ENCODE measurements around the gene LAMA3. TPM values are rescaled to one million over a fixed set of nuclear protein-coding genes. Genes with fewer than 3 reads are reported as not detected.

LAMA3 gene
- total RNA-seq, 1 experiment from 2014 or later, result 5.6 TPM

GRCh38 chr18:23765931-23766330, 76.7 kb downstream of the LAMA3 start:
- no peaks in the 10 kb centered on the region for H3K27me3 ChIP-seq (ENCODE audit: insufficient read depth, low read length)
- no peak overlapping the region for H3K9ac ChIP-seq (ENCODE audit: low read length)
- DNase-seq (ENCODE audit: low read depth, low spot score) (no peak), ATAC-seq (no peak)
- no peaks in the 10 kb centered on the region for H3K79me2 ChIP-seq (ENCODE audit: insufficient read depth, low read length)
- H3K9me2 ChIP-seq (ENCODE audit: insufficient read depth), result no peaks in the 10 kb centered on the region
- H2AFZ ChIP-seq (ENCODE audit: low read depth, low read length, poor library complexity, severe bottlenecking), result no peak overlapping the region
- intact Hi-C loops (cut with micrococcal nuclease), result no loop called here
- no peaks in the 10 kb centered on the region for H4K20me1 ChIP-seq (ENCODE audit: insufficient read depth)
- no peak overlapping the region for H3K27ac ChIP-seq (ENCODE audit: low read depth, low read length)
- ChIA-PET CTCF (no interaction called here), RAD21 (ENCODE audit: low non-redundant PET in 1 of 2, low total read pairs in 2 of 2, uncharacterized antibody in 2 of 2, unreplicated experiment in 2 of 2) (no interaction called here), POLR2A (no interaction called here)
- TF ChIP-seq ELF1 (IDR thresholded peaks at IDR 0.05; ENCODE audit: borderline replicate concordance, low read depth) (no peak), CBX3 (IDR thresholded peaks at IDR 0.05; ENCODE audit: low read depth) (no peak), SIN3A (IDR thresholded peaks at IDR 0.05; ENCODE audit: low read depth) (no peak), ZBTB33 (IDR thresholded peaks at IDR 0.05; ENCODE audit: extremely low read depth, insufficient replicate concordance, low read length) (no peak)
- H3K9me3 ChIP-seq (ENCODE audit: control insufficient read depth in 1 of 2, insufficient read depth in 1 of 2, low read depth in 1 of 2, low read length in 2 of 2), result no peaks in the 10 kb centered on the region
- BruUV-seq (replicated peaks), result no TSS peak
- no peaks in the 10 kb centered on the region for H3K36me3 ChIP-seq (ENCODE audit: control insufficient read depth in 1 of 2, insufficient read depth in 2 of 2, low read length in 2 of 2)
- no peak overlapping the region for H3K4me2 ChIP-seq (ENCODE audit: low read length)
- H3K4me1 ChIP-seq (ENCODE audit: control insufficient read depth in 1 of 2, insufficient read depth in 2 of 2, low read length in 2 of 2), result no peaks in the 10 kb centered on the region
- no peak overlapping the region for H3K4me3 ChIP-seq (replicated peaks in 1 of 2; ENCODE audit: low read depth in 1 of 2, low read length in 2 of 2)

- BruUV-seq (replicated peaks), result no TSS peak
- ATAC-seq, result no peak
- H3K36me3 ChIP-seq (ENCODE audit: control insufficient read depth in 1 of 2, insufficient read depth in 2 of 2, low read length in 2 of 2), result no peaks in the 10 kb centered on the region
- no peak overlapping the region for H3K4me2 ChIP-seq (ENCODE audit: low read length)
- H3K27me3 ChIP-seq (ENCODE audit: insufficient read depth, low read length), result no peaks in the 10 kb centered on the region
- no peaks in the 10 kb centered on the region for H3K79me2 ChIP-seq (ENCODE audit: insufficient read depth, low read length)
- TF ChIP-seq CEBPB (IDR thresholded peaks at IDR 0.05; ENCODE audit: low read depth), result no peak
- no peak for TF ChIP-seq YY1 (IDR thresholded peaks at IDR 0.05; ENCODE audit: extremely low read depth, insufficient replicate concordance, low read depth, low read length)
- TF ChIP-seq POLR2AphosphoS5 (IDR thresholded peaks at IDR 0.05; ENCODE audit: low read depth, low read length), result no peak
- no peak for TF ChIP-seq ELF1 (IDR thresholded peaks at IDR 0.05; ENCODE audit: borderline replicate concordance, low read depth)
- TF ChIP-seq EZH2 (IDR thresholded peaks at IDR 0.05), result no peak
- TF ChIP-seq POLR2A (IDR thresholded peaks at IDR 0.05; ENCODE audit: borderline replicate concordance, extremely low read depth, insufficient read depth, insufficient read length), result no peak
- TF ChIP-seq EGR1 (IDR thresholded peaks at IDR 0.05; ENCODE audit: low read depth), result no peak
- no peak for TF ChIP-seq SIN3A (IDR thresholded peaks at IDR 0.05; ENCODE audit: low read depth)
- TF ChIP-seq ZNF274 (IDR thresholded peaks at IDR 0.05; ENCODE audit: low read depth, low read length), result no peak
- TF ChIP-seq MAX (IDR thresholded peaks at IDR 0.05), result no peak
- TF ChIP-seq CBX3 (IDR thresholded peaks at IDR 0.05; ENCODE audit: low read depth), result no peak
- TF ChIP-seq SRF (IDR thresholded peaks at IDR 0.05; ENCODE audit: low read depth), result no peak
- no peak for TF ChIP-seq ZFX (IDR thresholded peaks at IDR 0.05)
- no peak overlapping the region for H3K9ac ChIP-seq (ENCODE audit: low read length)
- no peaks in the 10 kb centered on the region for H3K4me1 ChIP-seq (ENCODE audit: control insufficient read depth in 1 of 2, insufficient read depth in 2 of 2, low read length in 2 of 2)
- H3K27ac ChIP-seq (ENCODE audit: low read depth, low read length), result no peak overlapping the region
- ChIA-PET RAD21 (ENCODE audit: low non-redundant PET in 1 of 2, low total read pairs in 2 of 2, uncharacterized antibody in 2 of 2, unreplicated experiment in 2 of 2) (no interaction called here), POLR2A (no interaction called here), CTCF (no interaction called here)
- no peaks in the 10 kb centered on the region for H3K9me3 ChIP-seq (ENCODE audit: control insufficient read depth in 1 of 2, insufficient read depth in 1 of 2, low read depth in 1 of 2, low read length in 2 of 2)
- no peaks in the 10 kb centered on the region for H4K20me1 ChIP-seq (ENCODE audit: insufficient read depth)
- intact Hi-C loops (cut with micrococcal nuclease), result no loop called here
- no peaks in the 10 kb centered on the region for H3K9me2 ChIP-seq (ENCODE audit: insufficient read depth)
- DNase-seq (ENCODE audit: low read depth, low spot score), result no peak
- H3K4me3 ChIP-seq (replicated peaks in 1 of 2; ENCODE audit: low read depth in 1 of 2, low read length in 2 of 2), result no peak overlapping the region
- no peak overlapping the region for H2AFZ ChIP-seq (ENCODE audit: low read depth, low read length, poor library complexity, severe bottlenecking)
Observed at GRCh38 chr18:23772327-23773024, 83.2 kb downstream of the LAMA3 start.

All from HCT116 (cell line).